K562 (cell line): Measurements from ENCODE around the gene TTC28. TPM values are rescaled to one million over a fixed set of nuclear protein-coding genes. Genes with fewer than 3 reads are reported as not detected.

Experiments used
- CSDE1 ChIP-seq, 2 experiments: fragments of 450-650 bp; IDR thresholded peaks; 2 replicates each; pipeline ENCODE4 v1.6.1; 2016; ENCODE audit warnings: mild to moderate bottlenecking in 1 of 2
- EGR1 ChIP-seq: fragments of 450-650 bp; conservative IDR thresholded peaks from 2 replicates; pipeline ENCODE4 v1.6.1; 2017; ENCODE audit warnings: mild to moderate bottlenecking
- MTA3 ChIP-seq: fragments of 450-650 bp; formaldehyde crosslinking; IDR thresholded peaks from 2 replicates; pipeline ENCODE4 v1.6.1; 2017; ENCODE audit warnings: mild to moderate bottlenecking, borderline replicate concordance
- NBN ChIP-seq: fragments of 450-650 bp; IDR thresholded peaks from 2 replicates; pipeline ENCODE4 v1.6.1; 2016; ENCODE audit warnings: low read depth, mild to moderate bottlenecking
- OTX1 ChIP-seq: fragments of 450-650 bp; formaldehyde crosslinking; IDR thresholded peaks from 2 replicates; pipeline ENCODE4 v1.4.0; 2022; ENCODE audit warnings: mild to moderate bottlenecking
- RB1 ChIP-seq: fragments of 450-650 bp; IDR thresholded peaks from 2 replicates; pipeline ENCODE4 v1.6.1; 2017; ENCODE audit warnings: low read depth, mild to moderate bottlenecking
- SMARCB1 ChIP-seq: IDR thresholded peaks from 2 replicates; pipeline ENCODE4 v1.6.1; 2011; ENCODE audit warnings: improper control_type of control experiment, low read depth; ENCODE audit not compliant: insufficient read length
- SPI1 ChIP-seq: IDR thresholded peaks from 2 replicates; pipeline ENCODE4 v1.6.1; 2011; ENCODE audit warnings: low read depth, low read length, control low read depth, borderline replicate concordance
- TCFL5 ChIP-seq: fragments of 250-450 bp; sonication (Bioruptor Pico); conservative IDR thresholded peaks from 2 replicates; pipeline ENCODE4 v1.6.1; 2021; ENCODE audit warnings: mild to moderate bottlenecking, moderate library complexity, matching md5 sums
- ZNF445 ChIP-seq: fragments of 250-450 bp; sonication (Bioruptor Pico); IDR thresholded peaks from 2 replicates; pipeline ENCODE4 v1.4.0; 2020; ENCODE audit warnings: low read depth, mild to moderate bottlenecking, moderate library complexity
- ZNF551 ChIP-seq: fragments of 250-450 bp; sonication (Bioruptor Pico); IDR thresholded peaks from 2 replicates; pipeline ENCODE4 v1.5.0; 2021; ENCODE audit warnings: mild to moderate bottlenecking, moderate library complexity
- ZNF584 ChIP-seq: fragments of 200-800 bp; sonication (Bioruptor generic); IDR thresholded peaks from 2 replicates; pipeline ENCODE4 v1.6.1; 2016; ENCODE audit warnings: low read depth, mild to moderate bottlenecking, missing genetic modification characterization, missing compliant biosample characterization
- polyA plus RNA-seq, 8 experiments: library from polyadenylated mRNA; depleted of rRNA in 4 of 8; stranded (reverse) in 5 of 8; unstranded in 3 of 8; fragments of >200 nt; fragmentation: Nextera tagmentation in 2 of 8; fragmentation: Illumina TruSeq in 1 of 8; extraction: Ambion mirVana in 2 of 8; extraction: Trizol in 1 of 8; gene quantifications; 2 replicates each; pipeline versions ENCODE4 v1.2.1 to v1.2.3, GENCODE V29; 2011 to 2014; ENCODE audit warnings: inconsistent platforms in 1 of 8, missing spikeins in 1 of 8
- total RNA-seq, 7 experiments: library from RNA; depleted of rRNA in 6 of 7; stranded (reverse); fragments of >200 nt in 6 of 7; fragmentation: Illumina TruSeq in 2 of 7; extraction: Trizol in 2 of 7; gene quantifications; 2 replicates each; pipeline versions ENCODE4 v1.2.1 to v1.2.3, GENCODE V29; 2011 to 2021; ENCODE audit warnings: low replicate concordance in 1 of 7
- TF ChIP-seq, protein P1 (sequence below): fragments of 250-450 bp; sonication (Bioruptor Pico); IDR thresholded peaks from 2 replicates; pipeline ENCODE4 v1.5.0; 2021
- TF ChIP-seq, protein P2 (sequence below): fragments of 250-450 bp; sonication (Bioruptor Pico); IDR thresholded peaks from 2 replicates; pipeline ENCODE4 v1.8.0; 2022; ENCODE audit warnings: inconsistent platforms
- TF ChIP-seq, protein P3 (sequence below): fragments of 450-650 bp; formaldehyde crosslinking; IDR thresholded peaks from 2 replicates; pipeline ENCODE4 v1.4.0; 2020; ENCODE audit warnings: mild to moderate bottlenecking, moderate library complexity
- TF ChIP-seq, protein P4 (sequence below), 2 experiments: fragments of 250-450 bp in 1 of 2; fragments of 450-650 bp in 1 of 2; sonication (Bioruptor Pico) in 1 of 2; IDR thresholded peaks; 2 replicates each; pipeline versions ENCODE4 v1.6.1 to v1.8.0; 2016 to 2021; ENCODE audit warnings: mild to moderate bottlenecking in 2 of 2, moderate library complexity in 2 of 2, missing compliant biosample characterization in 1 of 2, missing genetic modification characterization in 1 of 2
- TF ChIP-seq, protein P5 (sequence below): fragments of 250-450 bp; sonication (Bioruptor Pico); IDR thresholded peaks from 2 replicates; pipeline ENCODE4 v1.9.0; 2021; ENCODE audit warnings: mild to moderate bottlenecking, inconsistent platforms
- TF ChIP-seq, protein P6 (sequence below): fragments of 450-650 bp; IDR thresholded peaks from 2 replicates; pipeline ENCODE4 v1.6.1; 2016; ENCODE audit warnings: antibody characterized with exemption

Gene TTC28
- total and polyA plus RNA-seq, 9 of the 15 experiments (the other 6 are each of a cell fraction or from before 2014, with no cell fraction given) = 0.22 to 10.7 (median 3.1) TPM

DNA sequence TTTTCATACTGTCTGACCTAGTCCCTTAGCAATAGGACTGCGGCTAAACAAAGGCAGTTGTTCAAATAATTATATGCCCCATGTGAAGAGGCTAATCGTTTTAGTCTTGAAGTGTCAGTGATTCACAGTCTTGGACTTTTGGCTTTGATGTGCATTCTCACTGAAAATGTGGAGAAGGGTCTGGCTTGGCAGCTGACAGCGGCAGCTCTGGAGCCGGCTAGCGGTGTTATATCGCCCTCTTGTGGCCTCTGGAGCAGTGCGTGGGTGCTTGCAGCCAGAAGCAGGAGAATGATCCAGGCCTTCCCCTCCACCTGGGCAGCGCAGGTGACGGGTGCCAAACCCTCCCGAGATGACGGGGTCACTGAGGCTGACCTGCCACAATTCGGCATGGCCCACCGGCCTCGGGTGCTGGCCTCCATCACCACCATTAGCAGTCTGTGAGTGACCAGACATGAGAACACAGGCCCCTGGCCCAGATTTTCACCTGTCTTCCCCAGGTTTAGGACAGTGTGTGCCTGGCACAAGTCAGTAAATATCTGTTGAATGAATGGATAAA is 670.3 kb downstream of the TTC28 start (continued):
- TF ChIP-seq, protein P1, sequence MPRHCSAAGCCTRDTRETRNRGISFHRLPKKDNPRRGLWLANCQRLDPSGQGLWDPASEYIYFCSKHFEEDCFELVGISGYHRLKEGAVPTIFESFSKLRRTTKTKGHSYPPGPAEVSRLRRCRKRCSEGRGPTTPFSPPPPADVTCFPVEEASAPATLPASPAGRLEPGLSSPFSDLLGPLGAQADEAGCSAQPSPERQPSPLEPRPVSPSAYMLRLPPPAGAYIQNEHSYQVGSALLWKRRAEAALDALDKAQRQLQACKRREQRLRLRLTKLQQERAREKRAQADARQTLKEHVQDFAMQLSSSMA (CRISPR knock-in tag) = no peak
- TF ChIP-seq, protein P2, sequence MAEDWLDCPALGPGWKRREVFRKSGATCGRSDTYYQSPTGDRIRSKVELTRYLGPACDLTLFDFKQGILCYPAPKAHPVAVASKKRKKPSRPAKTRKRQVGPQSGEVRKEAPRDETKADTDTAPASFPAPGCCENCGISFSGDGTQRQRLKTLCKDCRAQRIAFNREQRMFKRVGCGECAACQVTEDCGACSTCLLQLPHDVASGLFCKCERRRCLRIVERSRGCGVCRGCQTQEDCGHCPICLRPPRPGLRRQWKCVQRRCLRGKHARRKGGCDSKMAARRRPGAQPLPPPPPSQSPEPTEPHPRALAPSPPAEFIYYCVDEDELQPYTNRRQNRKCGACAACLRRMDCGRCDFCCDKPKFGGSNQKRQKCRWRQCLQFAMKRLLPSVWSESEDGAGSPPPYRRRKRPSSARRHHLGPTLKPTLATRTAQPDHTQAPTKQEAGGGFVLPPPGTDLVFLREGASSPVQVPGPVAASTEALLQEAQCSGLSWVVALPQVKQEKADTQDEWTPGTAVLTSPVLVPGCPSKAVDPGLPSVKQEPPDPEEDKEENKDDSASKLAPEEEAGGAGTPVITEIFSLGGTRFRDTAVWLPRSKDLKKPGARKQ = no peak
- TF ChIP-seq ZNF584 (CRISPR knock-in tag) = no peak
- TF ChIP-seq, protein P3, sequence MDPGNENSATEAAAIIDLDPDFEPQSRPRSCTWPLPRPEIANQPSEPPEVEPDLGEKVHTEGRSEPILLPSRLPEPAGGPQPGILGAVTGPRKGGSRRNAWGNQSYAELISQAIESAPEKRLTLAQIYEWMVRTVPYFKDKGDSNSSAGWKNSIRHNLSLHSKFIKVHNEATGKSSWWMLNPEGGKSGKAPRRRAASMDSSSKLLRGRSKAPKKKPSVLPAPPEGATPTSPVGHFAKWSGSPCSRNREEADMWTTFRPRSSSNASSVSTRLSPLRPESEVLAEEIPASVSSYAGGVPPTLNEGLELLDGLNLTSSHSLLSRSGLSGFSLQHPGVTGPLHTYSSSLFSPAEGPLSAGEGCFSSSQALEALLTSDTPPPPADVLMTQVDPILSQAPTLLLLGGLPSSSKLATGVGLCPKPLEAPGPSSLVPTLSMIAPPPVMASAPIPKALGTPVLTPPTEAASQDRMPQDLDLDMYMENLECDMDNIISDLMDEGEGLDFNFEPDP = no peak
- peak; percentile 86 for TF ChIP-seq EGR1
- TF ChIP-seq RB1 = peak; percentile 67
- no peak for TF ChIP-seq CSDE1 (IDR thresholded peaks at IDR 0.05)
- TF ChIP-seq, protein P4, sequence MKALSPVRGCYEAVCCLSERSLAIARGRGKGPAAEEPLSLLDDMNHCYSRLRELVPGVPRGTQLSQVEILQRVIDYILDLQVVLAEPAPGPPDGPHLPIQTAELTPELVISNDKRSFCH (CRISPR knock-in tag; IDR thresholded peaks at IDR 0.05) = no peak
- TF ChIP-seq, protein P4 (tag; IDR thresholded peaks at IDR 0.05) = no peak
- no peak for TF ChIP-seq OTX1 (CRISPR knock-in tag)
- no peak for TF ChIP-seq ZNF445 (CRISPR knock-in tag)
- TF ChIP-seq SMARCB1 = no peak
- TF ChIP-seq, protein P5, sequence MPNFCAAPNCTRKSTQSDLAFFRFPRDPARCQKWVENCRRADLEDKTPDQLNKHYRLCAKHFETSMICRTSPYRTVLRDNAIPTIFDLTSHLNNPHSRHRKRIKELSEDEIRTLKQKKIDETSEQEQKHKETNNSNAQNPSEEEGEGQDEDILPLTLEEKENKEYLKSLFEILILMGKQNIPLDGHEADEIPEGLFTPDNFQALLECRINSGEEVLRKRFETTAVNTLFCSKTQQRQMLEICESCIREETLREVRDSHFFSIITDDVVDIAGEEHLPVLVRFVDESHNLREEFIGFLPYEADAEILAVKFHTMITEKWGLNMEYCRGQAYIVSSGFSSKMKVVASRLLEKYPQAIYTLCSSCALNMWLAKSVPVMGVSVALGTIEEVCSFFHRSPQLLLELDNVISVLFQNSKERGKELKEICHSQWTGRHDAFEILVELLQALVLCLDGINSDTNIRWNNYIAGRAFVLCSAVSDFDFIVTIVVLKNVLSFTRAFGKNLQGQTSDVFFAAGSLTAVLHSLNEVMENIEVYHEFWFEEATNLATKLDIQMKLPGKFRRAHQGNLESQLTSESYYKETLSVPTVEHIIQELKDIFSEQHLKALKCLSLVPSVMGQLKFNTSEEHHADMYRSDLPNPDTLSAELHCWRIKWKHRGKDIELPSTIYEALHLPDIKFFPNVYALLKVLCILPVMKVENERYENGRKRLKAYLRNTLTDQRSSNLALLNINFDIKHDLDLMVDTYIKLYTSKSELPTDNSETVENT = no peak
- TF ChIP-seq SPI1 = no peak
- TF ChIP-seq NBN = no peak
- no peak for TF ChIP-seq TCFL5
- TF ChIP-seq ZNF551 (CRISPR knock-in tag) = no peak
- no peak for TF ChIP-seq MTA3
- TF ChIP-seq, protein P6, sequence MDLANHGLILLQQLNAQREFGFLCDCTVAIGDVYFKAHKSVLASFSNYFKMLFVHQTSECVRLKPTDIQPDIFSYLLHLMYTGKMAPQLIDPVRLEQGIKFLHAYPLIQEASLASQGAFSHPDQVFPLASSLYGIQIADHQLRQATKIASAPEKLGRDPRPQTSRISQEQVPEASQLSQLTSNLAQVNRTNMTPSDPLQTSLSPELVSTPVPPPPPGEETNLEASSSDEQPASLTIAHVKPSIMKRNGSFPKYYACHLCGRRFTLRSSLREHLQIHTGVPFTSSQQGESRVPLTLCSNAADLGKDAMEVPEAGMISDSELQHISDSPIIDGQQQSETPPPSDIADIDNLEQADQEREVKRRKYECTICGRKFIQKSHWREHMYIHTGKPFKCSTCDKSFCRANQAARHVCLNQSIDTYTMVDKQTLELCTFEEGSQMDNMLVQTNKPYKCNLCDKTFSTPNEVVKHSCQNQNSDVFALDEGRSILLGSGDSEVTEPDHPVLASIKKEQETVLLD = no peak
